T1000 (cell line): ENCODE data around the gene SLC4A8.
"Not testable (repeated sequence)": the region's sequence is repeated elsewhere in the genome, so short reads cannot be mapped to it uniquely, and the experiment has no call there.

ENCODE experiments used
- DNase-seq: peaks from one replicate; lab custom pipeline; 2025; ENCODE audit warnings: mixed read lengths; lab: John Stamatoyannopoulos, UW

SLC4A8 gene

GRCh38 chr12:51429700-51430099 lies 5.1 kb downstream of the SLC4A8 start:
- DNase-seq = no peak

GRCh38 chr12:51430196-51430895 lies 5.7 kb downstream of the SLC4A8 start:
- no peak for DNase-seq

DNA sequence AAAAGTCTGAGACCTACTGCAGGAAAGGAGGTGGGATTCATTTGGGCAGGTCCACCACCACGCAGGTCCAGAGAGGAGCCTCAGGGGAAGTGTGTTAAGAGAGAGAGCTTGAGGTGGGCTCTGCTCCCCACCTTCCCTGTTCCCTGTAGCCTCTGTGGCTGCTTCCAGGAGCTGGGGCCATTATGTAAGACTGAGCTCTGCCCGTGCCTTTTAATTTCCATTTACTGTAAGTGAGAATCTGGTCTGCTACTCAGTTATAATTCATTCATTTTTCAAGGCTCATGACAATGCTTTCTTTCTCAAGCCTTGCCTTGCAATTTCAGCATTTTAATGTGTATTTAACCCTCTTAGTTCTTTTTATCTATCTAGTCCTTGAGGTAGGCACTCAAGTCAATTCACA lies 8.3 kb downstream of the SLC4A8 start:
- DNase-seq = no peak

- DNase-seq = no peak
Observed at GRCh38 chr12:51434305-51434704, 9.7 kb downstream of the SLC4A8 start.

DNA sequence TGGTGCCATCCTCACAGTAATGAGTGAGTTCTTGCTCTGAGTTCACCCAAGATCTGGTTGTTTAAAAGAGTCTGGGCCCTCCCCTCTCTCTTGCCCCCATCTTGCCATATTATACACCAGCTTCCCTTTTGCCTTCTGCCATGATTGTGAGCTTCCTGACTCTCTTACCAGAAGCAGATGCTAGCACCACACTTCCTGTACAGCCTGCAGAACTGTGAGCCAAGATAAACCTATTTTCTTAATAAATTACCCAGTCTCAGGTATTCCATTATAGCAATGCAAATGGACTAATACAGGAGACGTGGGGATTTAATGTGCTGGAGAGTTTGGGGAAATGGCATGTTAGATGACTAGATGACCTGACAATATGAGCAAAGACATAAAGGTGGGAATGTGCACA lies 12.8 kb downstream of the SLC4A8 start:
- DNase-seq = no peak

- DNase-seq = no peak
Observed at GRCh38 chr12:51439330-51439729, 14.7 kb downstream of the SLC4A8 start.

DNA sequence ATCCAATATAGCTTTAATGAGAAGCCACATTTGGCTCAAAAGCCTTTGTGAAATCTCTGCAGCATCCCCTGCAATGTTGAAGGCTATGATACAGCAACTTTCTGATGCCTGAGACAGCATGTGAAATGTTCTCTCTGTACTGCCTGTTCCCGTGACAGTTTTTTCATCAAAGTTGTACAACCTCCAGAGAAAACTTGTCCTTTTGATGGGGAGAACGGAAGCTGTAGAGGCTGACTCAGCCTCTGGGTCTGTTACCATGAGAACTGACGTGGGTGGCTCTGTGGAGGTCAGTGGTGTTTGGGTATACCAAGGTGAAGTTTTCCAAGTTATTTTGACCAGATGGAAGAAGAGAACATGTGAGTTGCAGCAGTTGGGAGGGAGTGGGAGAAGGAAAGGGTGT lies 17.0 kb downstream of the SLC4A8 start:
- no peak for DNase-seq

DNA sequence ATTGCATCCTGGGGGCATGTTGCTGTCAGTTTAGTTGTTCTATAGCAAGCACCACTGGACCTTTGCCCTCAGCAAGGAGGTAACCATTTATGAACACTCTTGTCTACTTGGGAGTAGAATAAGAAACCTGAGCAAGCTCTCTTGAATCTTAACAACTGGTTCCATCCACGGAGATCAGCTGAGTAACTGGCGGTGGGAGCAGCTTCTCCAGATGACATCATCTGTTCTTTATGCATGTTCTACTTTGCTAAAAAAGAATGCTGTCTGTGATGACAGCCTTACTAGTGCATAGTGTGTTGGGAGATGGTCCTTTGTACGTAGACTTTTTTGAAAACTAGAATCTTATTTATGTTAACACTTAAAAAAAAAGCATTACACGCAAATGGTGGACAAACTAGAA lies 17.7 kb downstream of the SLC4A8 start:
- DNase-seq = no peak

DNA sequence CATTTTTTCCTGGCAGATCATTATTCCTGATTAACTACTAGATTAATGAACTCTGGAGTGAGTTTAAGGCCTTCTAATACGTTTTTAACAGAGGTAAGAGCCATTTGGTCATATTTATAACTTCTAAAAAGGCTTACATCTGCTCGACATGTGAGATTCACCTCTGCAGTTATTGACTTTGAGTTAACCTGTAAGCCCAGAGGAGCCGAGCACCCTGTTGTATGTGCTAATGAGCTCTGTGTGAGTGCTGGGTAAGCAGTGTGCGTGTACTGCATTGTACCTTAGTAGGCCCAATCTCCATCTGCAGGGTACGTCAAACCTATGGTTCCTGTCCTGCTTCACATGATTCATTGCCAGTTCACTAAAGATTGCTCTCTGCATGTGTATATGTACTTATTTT lies 18.9 kb downstream of the SLC4A8 start:
- no peak for DNase-seq

DNA sequence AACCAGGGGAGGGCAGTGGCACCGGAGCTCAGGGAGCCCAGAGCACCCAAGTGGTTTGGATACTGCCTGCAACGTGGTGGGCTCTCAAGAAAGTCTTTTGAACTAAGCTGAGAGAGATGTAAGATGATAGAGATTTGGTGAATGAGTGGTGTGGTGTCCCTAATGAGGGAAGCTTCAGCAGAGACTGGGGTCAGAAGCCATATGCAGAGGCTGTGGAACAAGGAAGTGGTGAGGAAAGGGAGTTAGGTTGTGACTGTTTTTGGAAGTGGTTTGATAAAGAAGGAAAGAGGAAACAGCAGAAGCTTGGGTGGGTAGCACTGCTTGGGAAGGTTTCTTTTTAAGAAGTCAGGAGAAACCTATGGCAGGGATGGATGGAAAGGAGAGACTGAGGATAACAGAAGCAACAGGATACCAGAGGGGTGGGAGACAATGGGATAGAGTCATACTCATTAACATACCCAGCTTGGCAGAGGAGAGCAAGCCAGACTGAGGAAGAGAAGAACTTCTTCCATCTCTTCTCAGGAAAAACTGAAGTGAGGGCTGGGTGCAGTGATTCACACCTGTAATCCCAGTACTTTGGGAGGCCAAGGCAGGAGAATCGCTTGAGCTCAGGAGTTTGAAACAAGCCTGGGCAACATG lies 24.1 kb downstream of the SLC4A8 start:
- DNase-seq = no peak

DNA sequence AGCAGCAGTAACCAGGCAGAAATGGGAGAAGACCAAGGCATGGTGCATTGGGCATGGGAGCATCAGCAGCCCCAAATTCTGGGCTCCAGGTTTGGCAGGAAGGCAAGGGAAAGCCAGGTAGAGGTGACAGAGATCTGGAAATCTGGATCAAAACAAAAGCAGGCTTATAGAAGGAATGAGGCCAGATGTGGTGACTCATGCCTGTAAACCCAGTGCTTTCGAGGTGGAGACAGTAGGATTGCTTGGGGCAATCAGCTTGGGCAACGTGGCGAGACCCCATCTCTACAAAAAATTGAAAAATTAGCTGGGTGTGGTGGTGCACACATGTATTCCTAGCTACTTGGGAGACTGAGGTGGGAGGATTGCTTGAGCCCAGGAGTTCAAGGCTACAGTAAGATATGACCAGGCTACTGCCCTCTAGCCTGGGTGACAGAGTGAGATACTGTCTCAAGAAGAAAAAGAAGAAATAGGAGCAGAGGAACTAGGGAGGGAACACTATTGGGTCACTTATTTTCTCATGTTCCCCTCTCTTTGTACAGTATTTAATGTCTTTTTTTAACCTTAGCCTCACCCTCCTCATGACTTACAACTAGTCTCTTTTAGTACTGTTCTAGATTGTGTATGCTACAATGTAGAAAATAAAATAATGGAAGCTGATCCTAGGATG lies 25.1 kb downstream of the SLC4A8 start:
- no peak for DNase-seq

GRCh38 chr12:51450333-51450732 lies 25.7 kb downstream of the SLC4A8 start:
- DNase-seq = no peak

DNA sequence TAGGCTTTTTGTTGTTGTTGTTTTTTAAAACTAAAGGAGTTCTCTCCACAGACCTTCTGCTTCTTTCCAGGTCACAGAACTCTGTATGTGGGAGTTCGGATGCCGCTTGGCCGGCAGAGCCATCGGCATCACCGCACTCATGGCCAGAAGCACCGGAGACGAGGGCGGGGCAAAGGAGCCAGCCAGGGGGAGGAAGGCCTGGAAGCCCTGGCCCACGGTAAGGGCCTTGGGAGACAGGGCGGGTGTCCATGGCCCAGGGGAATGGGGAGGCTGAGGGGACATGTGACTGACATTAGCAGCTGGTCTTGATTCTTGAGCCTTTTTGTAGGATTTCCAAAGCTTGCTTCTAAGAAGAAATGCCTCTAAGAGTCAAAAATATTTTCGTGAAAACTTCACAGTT lies 26.2 kb downstream of the SLC4A8 start:
- no peak for DNase-seq

- not testable (repeated sequence) for DNase-seq
Observed at GRCh38 chr12:51454016-51454415, 29.4 kb downstream of the SLC4A8 start.

GRCh38 chr12:51455050-51455449 lies 30.4 kb downstream of the SLC4A8 start:
- DNase-seq = not testable (repeated sequence)

DNA sequence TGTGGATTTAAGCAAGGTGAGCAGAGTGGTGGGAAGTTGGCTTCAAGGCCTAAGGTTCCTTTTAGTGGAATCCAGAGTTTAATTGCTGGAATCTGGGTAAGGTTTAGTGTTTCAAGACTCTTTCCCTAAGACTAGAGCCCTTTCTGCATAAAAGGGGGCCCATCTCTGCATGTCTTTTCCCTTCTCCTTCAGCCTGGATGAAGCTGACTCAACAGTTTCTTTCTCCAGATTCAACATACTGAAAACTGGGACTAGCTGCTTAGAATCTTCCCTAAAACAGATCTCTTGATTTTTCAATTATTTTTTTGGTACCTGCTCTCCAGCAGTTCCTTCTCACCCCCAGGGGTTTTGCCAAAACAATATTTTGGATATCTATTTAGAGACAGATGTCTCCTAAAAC lies 34.0 kb downstream of the SLC4A8 start:
- no peak for DNase-seq

DNA sequence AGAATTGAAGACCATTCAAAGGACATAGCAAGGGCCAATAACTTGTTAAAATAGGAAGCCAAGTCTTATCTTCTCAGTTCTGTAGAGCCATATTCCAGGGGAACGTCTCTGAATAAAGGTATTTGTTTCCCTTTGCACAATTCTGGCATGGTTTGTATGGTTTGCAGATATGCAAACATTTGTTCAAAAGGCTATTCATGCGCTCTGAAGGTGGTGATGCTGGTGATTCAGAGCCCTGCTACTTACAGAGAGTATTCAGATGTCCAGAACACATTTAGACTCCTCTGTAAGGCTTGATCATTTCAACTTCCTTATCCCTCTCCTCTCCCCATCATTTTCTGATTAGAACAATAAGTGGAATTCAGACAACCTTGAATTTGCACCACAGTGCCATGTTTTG lies 35.9 kb downstream of the SLC4A8 start:
- no peak for DNase-seq

DNA sequence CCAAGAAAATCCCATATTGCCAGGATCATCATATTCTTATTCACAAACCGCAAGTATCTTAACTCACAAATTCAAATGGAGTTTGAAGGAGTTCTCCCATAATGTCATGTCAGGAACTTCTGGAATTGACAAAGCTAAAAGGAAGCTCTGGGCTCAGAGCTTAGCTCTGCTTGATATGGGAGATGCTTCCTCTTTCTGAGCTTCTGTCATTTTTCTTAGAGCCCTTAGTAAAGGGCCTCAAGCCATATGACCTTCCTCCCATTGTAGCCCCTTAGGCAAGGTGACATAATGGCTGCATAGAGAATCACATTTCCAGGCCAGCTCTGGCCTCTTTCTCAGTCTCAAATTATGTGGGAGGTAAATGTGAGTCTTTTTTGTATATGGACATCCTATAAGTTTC lies 40.9 kb downstream of the SLC4A8 start:
- no peak for DNase-seq

DNA sequence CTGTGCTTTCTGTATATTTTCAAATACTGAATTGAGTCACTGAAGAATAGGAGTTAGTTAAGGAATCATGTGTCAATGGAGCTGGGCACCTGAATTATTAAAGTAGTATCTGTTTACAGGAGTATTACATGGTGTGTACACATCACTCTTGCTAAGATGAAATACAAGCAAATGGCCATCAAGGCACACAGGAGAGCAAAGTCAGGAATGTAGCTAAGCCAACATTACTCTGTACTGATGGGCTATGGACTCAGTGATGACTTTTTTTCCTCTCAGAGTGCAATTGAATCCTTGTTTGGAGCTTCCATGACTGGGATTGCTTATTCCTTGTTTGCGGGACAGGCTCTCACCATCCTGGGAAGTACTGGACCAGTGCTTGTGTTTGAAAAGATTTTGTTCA lies 45.5 kb downstream of the SLC4A8 start:
- no peak for DNase-seq

DNA sequence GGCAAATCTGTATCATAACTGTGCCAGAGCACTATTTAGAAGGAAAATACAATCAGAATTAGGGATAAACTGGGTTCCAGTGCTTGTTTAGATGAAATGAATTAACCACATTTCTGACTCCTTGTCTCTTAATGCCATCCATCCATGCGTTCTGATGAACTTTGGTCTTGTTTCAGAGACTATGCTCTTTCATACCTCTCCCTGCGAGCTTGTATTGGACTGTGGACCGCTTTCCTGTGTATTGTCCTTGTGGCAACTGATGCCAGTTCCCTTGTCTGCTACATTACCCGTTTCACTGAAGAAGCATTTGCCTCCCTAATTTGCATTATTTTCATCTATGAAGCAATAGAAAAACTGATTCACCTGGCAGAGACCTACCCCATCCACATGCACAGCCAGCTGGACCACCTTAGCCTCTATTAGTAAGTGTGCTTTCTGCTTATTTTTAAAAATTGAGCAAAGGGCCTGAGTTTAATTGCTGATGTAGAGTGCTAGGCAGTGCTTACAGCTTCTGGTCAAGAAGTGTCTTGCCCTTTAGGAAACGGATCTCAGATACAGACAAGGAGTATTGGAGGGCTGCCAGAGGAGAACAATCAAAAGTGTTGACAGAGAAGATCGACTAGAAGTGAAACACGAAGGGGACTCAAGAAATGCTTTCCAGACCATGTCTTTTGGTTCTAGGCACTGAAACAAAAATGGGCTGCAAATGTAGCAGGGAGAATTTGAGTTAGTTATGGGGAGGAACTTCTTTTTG lies 46.7 kb downstream of the SLC4A8 start:
- no peak for DNase-seq

GRCh38 chr12:51472984-51473383 lies 48.4 kb downstream of the SLC4A8 start:
- DNase-seq = no peak

- DNase-seq = no peak
Observed at GRCh38 chr12:51473947-51474346, 49.3 kb downstream of the SLC4A8 start.

- no peak for DNase-seq
Observed at GRCh38 chr12:51475543-51475942, 50.9 kb downstream of the SLC4A8 start.
